Kidney tubule cell (primary cell): ENCODE data around the gene TNIK.
"Not testable (repeated sequence)": the region's sequence is repeated elsewhere in the genome, so short reads cannot be mapped to it uniquely, and the experiment has no call there.

Source experiments
- DNase-seq: peaks from one replicate; pipeline ENCODE4 v3.0.0-alpha.2; 2018; ENCODE audit warnings: low spot score

Gene TNIK

GRCh38 chr3:171384101-171384891 lies 75.9 kb downstream of the TNIK start:
- DNase-seq: no peak

DNA sequence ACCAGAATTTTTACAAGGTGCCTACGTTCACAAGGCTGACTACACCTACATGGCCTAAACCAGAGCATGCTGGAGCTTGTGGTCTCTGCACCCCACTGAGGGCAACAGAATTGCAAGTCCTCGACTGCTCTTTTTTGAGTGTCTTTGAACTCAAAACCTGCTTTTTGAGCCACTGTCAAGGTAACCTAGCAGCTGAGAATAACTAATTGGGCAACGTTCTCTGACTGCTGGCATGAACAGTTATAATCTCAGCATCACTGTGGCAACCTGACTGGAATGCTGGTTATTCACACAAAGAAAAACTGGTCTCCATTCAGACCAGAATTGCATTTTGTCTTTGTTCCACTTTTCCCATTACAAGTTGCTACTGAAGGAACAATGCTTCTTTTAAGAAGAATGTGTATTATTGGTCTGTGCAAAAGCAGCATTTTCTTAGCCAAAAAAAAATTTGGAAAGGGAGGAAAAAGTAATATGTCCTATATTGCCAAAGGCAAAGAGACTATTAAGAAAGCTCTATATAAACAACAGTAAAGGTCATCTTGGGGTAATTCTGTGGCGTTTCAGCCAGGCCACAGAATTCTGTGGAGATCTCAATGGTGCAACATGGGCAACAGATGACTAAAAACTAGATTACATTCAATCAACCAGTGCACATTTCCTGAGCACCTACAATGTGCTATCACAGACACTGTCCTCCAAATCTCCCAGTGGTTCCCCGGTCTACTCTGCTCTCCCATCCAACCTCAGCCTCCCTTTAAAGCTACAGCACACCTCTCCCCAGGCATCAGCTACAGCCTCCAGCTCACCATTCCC lies 76.8 kb downstream of the TNIK start:
- peak; percentile 20 for DNase-seq

DNA sequence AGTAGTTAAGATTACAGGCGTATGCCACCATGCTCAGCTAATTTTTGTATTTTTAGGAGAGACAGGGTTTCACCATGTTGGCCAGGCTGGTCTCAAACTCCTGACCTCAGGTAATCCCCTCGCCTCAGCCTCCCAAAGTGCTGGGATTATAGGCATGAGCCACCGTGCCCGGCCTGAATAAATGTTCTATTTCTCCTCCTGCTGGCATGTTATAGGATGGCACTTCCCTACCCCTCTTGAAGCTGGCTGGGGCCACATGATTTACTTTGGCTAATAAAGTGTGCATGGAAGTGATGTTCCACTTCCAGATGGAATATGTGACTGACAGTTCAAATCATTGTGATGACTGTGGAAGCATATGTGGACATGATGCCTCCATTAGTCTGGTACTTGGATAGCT lies 77.9 kb downstream of the TNIK start:
- not testable (repeated sequence) for DNase-seq

GRCh38 chr3:171380711-171381425 lies 79.3 kb downstream of the TNIK start:
- DNase-seq: no peak

GRCh38 chr3:171379961-171380483 lies 80.2 kb downstream of the TNIK start:
- no peak for DNase-seq

GRCh38 chr3:171379281-171379680 lies 80.9 kb downstream of the TNIK start:
- DNase-seq: peak; percentile 74

- no peak for DNase-seq
These were observed 81.6 kb downstream of the TNIK start for GRCh38 chr3:171378586-171378985.

DNA sequence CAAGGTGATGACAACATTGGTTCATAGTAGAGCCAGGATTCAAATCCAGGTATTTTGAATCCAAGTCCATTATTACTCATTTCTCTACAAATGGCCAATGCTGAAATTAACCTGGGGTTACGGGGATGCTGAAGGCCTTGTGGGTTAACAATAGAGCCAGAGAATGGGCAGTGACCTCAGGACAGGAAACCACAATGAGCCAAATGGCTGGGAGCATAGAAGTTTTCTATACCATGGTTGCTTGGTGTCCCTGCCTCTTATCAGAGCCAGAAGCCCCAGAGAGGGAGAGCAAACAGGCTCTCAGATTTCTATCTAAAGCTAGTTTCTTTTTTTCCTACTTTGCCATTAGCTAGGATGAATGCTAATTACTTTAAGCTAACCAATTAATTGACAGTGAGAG lies 82.3 kb downstream of the TNIK start:
- no peak for DNase-seq

DNA sequence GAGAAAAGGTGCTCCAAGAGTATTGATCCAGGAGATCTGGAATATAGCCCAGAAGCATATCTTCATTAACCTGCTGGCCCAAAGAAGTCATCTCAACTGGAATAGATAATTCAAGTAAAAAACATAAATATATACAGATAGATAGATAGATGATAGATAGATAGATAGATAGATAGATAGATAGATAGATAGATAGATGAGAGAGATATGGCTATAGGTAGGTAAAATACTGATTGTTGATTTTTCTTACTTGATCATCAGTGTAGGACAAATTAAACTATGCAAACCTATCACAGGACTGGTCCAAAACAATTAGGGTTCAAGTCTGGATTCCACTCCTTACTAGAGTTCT lies 83.6 kb downstream of the TNIK start:
- DNase-seq: no peak

- DNase-seq: peak; percentile 65
These were observed 84.3 kb downstream of the TNIK start for GRCh38 chr3:171375666-171376595.

DNA sequence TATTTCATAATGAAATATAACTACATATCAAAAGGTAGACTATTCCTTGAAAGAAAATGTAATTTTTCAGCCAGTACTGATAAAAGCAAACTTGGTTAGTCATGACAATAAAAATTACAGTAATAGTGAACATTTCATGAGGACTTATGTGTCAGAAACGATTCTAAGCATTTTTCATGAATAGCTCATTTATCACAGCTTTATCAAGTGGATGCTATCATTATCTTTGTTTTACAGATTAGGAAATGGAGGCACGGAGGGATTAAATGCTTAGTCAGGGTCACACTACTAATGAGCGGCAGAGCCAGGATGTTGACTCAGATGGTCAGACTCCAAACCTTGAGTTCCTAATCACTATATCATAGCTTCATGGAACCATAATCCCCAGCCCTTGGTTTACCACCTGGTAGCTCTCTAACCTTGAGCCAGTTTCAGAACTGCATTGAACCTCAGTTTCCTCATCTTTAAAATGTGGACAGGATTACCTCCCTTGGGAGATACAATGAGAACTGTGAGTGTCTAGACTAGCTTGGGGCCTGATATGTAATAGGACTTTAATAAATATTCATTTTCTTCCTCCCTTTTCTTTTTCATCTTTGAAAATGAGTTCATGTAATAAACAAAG lies 85.4 kb downstream of the TNIK start:
- peak; percentile 68 for DNase-seq

- no peak for DNase-seq
These were observed 85.9 kb downstream of the TNIK start for GRCh38 chr3:171374260-171374659.

DNA sequence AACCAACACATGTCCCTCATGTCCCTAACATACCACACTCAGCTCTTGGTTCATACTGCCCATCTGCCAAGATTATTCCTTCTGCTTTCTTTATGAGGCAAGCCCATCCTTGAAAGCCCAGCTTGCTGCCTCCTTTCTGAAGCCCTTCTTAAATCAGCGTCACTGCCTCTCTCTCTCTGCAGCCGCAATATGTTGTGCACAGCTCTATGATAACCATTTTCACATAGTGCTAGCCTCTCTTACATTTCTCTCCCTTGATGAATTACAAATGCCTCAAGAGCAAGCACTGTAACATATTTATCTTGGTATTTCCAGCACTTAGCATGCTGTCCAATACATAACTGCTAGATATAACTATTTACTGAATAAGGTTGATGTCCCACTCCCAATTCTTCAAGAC lies 86.5 kb downstream of the TNIK start:
- DNase-seq: no peak

DNA sequence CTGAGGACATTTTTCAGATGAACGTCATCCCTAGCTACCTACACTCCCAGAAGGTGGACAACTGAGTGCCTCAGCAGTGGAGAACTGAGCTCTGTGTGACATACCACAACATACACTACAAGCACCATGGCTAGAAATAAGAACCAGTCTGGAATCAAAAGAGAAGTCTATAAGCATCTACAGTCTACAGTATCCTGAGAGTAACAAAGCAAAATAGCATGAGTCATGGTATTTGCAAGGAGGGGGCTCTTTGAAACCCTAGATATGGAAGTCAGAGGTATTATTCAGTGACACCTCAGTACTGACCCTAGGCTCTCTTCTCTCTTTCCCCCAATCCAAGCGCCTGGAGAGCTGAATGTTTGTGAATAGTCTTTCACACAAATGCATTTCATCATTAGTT lies 87.5 kb downstream of the TNIK start:
- no peak for DNase-seq

GRCh38 chr3:171371354-171371753 lies 88.9 kb downstream of the TNIK start:
- peak; percentile 39 for DNase-seq

GRCh38 chr3:171369156-171369555 lies 91.0 kb downstream of the TNIK start:
- peak; percentile 52 for DNase-seq

GRCh38 chr3:171366738-171367137 lies 93.5 kb downstream of the TNIK start:
- DNase-seq: not testable (repeated sequence)

DNA sequence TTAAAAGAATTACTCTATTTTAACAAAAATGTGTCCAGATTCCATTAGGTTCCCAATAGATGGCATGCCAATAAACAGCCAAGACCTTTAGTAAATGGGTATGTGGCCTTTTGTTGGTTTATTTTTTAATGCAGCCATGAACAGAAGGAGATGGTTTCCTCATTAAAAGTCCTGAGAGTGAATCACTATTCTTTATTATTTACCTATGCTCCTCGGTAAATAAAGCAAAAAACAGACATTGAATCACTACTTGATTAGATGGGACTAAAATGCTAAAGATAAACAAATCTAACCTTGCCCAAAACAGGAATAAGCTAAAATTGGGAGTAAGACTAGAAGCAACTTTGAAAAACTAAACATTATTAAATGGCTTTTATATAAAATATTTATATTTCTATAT lies 94.2 kb downstream of the TNIK start:
- DNase-seq: no peak

- DNase-seq: peak; percentile 31
These were observed 94.7 kb downstream of the TNIK start for GRCh38 chr3:171365489-171365888.

GRCh38 chr3:171364500-171364899 lies 95.7 kb downstream of the TNIK start:
- DNase-seq: no peak

GRCh38 chr3:171363202-171363601 lies 97.0 kb downstream of the TNIK start:
- no peak for DNase-seq
